Heart left ventricle (tissue), 13 donors: ENCODE results near the gene TESMIN.

ENCODE experiments used
- POLR2A ChIP-seq, 2 donors: fragments of 450-650 bp; IDR thresholded peaks; one replicate each; pipeline ENCODE4 v1.6.1; 2017; ENCODE audit warnings: antibody characterized with exemption in 2 of 2, mild to moderate bottlenecking in 2 of 2, moderate library complexity in 2 of 2
- TF ChIP-seq, protein P1 (sequence below), 12 donors: fragments of 200-600 bp; sonication (generic) in 4 of 12; IDR thresholded peaks; one replicate each; pipeline versions ENCODE4 v1.5.0 to v1.8.0; 2018 to 2022; ENCODE audit warnings: antibody characterized with exemption in 12 of 12, mild to moderate bottlenecking in 5 of 12
- donor health status: ischemic (EF 13 %, LVEDD 7.1; RV severe dilation, severe dysfunction).
- donor health status: DM: no; HTN: yes; CAD: no.
- donor health status: DM: no; HTN: no; CAD: no.
- donor health status: ischemic (EF 25% LVEDD 6.9; RV normal size, moderate dysfunction).
- donor health status: ischemic (EF 25% LVEDD 5.7; RV mildly dilated, moderate dysfunction).
- donor health status: ischemic (EF 35%, LVEDD 5.7; RV mildly dilated, moderate dysfunction).
- donor health status: nonischemic (EF 11% LVEDD 7.7; RV severe dilation, severe dysfunction).
- donor health status: DM: yes; HTN: yes; CAD: no.
- donor health status: PGD.
- donor health status: ischemic (EF 29% LVEDD 5.4; RV normal size, mild dysfunction).
- donor health status: nonischemic (EF 23%, LVEDD 6.1; RV moderate dilation, normal function).

GRCh38 chr11:68750195-68751003 lies 921 bp downstream of the TESMIN start:
- TF ChIP-seq, protein P1, sequence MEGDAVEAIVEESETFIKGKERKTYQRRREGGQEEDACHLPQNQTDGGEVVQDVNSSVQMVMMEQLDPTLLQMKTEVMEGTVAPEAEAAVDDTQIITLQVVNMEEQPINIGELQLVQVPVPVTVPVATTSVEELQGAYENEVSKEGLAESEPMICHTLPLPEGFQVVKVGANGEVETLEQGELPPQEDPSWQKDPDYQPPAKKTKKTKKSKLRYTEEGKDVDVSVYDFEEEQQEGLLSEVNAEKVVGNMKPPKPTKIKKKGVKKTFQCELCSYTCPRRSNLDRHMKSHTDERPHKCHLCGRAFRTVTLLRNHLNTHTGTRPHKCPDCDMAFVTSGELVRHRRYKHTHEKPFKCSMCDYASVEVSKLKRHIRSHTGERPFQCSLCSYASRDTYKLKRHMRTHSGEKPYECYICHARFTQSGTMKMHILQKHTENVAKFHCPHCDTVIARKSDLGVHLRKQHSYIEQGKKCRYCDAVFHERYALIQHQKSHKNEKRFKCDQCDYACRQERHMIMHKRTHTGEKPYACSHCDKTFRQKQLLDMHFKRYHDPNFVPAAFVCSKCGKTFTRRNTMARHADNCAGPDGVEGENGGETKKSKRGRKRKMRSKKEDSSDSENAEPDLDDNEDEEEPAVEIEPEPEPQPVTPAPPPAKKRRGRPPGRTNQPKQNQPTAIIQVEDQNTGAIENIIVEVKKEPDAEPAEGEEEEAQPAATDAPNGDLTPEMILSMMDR (IDR thresholded peaks at IDR 0.05), result no peak
- TF ChIP-seq POLR2A (IDR thresholded peaks at IDR 0.05), result no peak
